Progenitor cell of endocrine pancreas (in vitro differentiated cells): ENCODE measurements around the gene SERPINB2. TPM values are rescaled to one million over a fixed set of nuclear protein-coding genes. Genes with fewer than 3 reads are reported as not detected.

ENCODE experiments used
- DNase-seq: peaks from one replicate; pipeline ENCODE4 v3.0.0; 2021; ENCODE audit warnings: low spot score; ENCODE audit not compliant: unreplicated experiment
- H3K27ac Mint-ChIP-seq: 2 replicates; pipeline ENCODE4 v1.8.0; 2021; ENCODE audit warnings: mild to moderate bottlenecking, moderate library complexity, mixed read lengths
- H3K27me3 Mint-ChIP-seq: 2 replicates; pipeline ENCODE4 v1.8.0; 2021; ENCODE audit warnings: mixed read lengths
- H3K36me3 Mint-ChIP-seq: 2 replicates; pipeline ENCODE4 v1.8.0; 2022; ENCODE audit warnings: mixed read lengths; ENCODE audit not compliant: insufficient read depth
- H3K4me1 Mint-ChIP-seq: 2 replicates; pipeline ENCODE4 v1.8.0; 2021; ENCODE audit warnings: low read depth, mixed read lengths
- H3K4me3 Mint-ChIP-seq: 2 replicates; pipeline ENCODE4 v1.8.0; 2021; ENCODE audit warnings: low read depth, mild to moderate bottlenecking, moderate library complexity, mixed read lengths
- H3K9me3 Mint-ChIP-seq: 2 replicates; pipeline ENCODE4 v1.8.0; 2021; ENCODE audit warnings: low read depth, mixed read lengths
- total RNA-seq: library from RNA; stranded (reverse); gene quantifications from 2 replicates; pipeline ENCODE4 v1.2.1, GENCODE V29; 2021
- TF ChIP-seq, protein P1 (sequence below): fragments of 200-600 bp; sonication (generic); IDR thresholded peaks from one replicate; pipeline ENCODE4 v1.5.0; 2021; ENCODE audit warnings: antibody characterized with exemption, mild to moderate bottlenecking; ENCODE audit not compliant: unreplicated experiment

Gene SERPINB2
- total RNA-seq, 1 donor from 2014 or later: not detected

DNA sequence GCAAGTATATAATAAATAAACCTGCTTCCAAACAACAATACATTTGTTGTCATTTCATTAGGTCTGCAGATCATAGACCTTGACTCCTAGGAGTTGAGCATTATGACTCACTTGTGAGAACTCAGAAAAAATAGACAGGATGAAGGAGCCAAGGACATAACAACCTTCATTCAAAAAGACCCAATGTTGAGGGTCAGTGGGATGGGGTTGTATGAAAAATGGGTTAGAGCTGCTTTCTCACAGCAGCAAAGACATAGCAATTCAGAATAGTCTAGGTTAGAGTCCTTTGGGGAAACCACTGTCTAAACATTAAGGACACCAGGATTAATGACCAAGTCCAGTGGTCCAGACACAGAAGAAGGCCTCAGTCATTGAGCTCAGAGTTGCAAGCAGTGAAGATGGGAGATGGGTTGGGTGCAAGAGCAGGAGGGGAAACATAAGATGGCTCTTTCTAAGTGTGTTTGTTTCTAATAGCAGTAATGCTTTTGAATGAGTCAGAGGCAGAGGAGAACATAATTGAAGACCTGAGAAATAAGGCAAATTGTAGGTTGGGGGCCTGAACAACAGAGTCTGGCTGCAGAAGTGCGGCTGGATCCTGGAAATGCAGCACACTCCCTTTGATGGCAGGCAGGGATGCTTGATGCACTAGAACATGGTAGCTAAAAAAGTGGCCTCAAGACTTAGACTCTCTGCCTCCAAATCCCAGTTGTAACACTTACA, 16.5 kb downstream of the SERPINB2 start:
- no peak for DNase-seq
- Mint-ChIP-seq H3K4me1 (no peaks in the 10 kb centered on the region), H3K9me3 (no peaks in the 10 kb centered on the region), H3K36me3 (no peaks in the 10 kb centered on the region), H3K27me3 (peaks cover 9% of the 10 kb centered on the region), H3K27ac (no peak overlapping the region), H3K4me3 (no peak overlapping the region)
- TF ChIP-seq, protein P1, sequence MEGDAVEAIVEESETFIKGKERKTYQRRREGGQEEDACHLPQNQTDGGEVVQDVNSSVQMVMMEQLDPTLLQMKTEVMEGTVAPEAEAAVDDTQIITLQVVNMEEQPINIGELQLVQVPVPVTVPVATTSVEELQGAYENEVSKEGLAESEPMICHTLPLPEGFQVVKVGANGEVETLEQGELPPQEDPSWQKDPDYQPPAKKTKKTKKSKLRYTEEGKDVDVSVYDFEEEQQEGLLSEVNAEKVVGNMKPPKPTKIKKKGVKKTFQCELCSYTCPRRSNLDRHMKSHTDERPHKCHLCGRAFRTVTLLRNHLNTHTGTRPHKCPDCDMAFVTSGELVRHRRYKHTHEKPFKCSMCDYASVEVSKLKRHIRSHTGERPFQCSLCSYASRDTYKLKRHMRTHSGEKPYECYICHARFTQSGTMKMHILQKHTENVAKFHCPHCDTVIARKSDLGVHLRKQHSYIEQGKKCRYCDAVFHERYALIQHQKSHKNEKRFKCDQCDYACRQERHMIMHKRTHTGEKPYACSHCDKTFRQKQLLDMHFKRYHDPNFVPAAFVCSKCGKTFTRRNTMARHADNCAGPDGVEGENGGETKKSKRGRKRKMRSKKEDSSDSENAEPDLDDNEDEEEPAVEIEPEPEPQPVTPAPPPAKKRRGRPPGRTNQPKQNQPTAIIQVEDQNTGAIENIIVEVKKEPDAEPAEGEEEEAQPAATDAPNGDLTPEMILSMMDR: no peak

DNA sequence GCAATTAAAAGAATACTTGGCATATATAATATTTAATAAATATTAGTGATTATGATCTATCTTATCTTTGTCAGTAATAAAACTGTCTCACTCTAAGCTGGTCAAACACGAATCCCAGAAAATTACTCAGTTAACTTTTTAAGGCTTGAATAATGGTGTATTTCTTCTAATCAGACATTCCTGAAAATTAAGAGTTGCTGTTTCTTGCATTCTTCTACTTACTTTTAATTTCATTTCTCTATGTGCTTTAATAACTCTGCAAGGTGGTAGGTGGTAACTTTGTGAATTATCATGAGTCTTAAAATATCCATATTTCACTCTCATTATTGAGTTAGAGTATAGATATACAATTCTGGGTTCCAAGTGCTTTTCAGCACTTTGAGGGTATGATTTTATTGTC, 17.2 kb downstream of the SERPINB2 start:
- H3K4me3 Mint-ChIP-seq: no peak overlapping the region
- no peaks in the 10 kb centered on the region for H3K9me3 Mint-ChIP-seq

DNA sequence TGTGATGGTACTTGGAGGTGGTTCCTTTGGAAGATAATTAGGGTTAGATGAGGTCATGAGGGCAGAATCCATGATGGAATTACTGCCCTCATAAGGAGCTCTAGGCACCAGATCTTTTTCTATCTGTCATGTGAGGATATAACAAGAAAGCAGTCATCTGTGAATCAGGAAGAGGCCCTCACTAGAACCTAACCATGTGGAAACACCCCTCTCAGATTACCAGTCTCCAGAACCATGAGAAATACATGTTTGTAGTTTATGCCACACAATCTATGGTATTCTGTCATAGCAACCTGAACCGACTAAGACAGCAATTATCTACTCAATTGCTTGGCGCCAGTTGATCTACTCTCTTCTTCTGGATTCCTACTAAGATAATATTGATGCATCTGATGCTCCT, 17.9 kb downstream of the SERPINB2 start:
- H3K4me1 Mint-ChIP-seq: no peaks in the 10 kb centered on the region
- DNase-seq: no peak
- H3K36me3 Mint-ChIP-seq: no peaks in the 10 kb centered on the region
- no peak overlapping the region for H3K4me3 Mint-ChIP-seq
- peaks cover 7% of the 10 kb centered on the region for H3K27me3 Mint-ChIP-seq
- no peak overlapping the region for H3K27ac Mint-ChIP-seq
- TF ChIP-seq, protein P1: no peak
- no peaks in the 10 kb centered on the region for H3K9me3 Mint-ChIP-seq

More for the DNA sequence above, 17.2 kb downstream of the SERPINB2 start:
- Mint-ChIP-seq H3K4me1 (no peaks in the 10 kb centered on the region), H3K36me3 (no peaks in the 10 kb centered on the region), H3K27me3 (peaks cover 9% of the 10 kb centered on the region), H3K27ac (no peak overlapping the region)
- no peak for DNase-seq
- TF ChIP-seq, protein P1: no peak

DNA sequence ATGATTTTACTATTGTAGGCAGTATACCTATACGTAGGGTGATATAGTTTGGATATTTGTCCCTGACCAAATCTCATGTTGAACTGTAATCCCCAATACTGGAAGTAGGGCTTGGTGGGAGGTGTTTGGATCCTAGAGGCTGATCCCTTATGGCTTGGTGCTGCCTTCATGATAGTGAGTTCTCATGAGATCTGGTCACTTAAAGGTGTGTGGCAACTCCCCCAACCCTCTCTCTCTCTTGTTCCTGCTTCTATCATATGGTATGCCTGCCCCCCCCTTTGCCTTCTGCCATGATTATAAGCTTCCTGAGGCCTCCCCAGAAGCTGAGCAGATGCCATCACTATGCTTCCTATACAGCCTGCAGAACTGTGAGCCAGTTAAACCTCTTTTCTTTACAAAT, 18.6 kb downstream of the SERPINB2 start:
- TF ChIP-seq, protein P1: no peak
- H3K36me3 Mint-ChIP-seq: no peaks in the 10 kb centered on the region
- H3K4me3 Mint-ChIP-seq: no peak overlapping the region
- no peak overlapping the region for H3K27ac Mint-ChIP-seq
- no peak for DNase-seq
- H3K27me3 Mint-ChIP-seq: peaks cover 6% of the 10 kb centered on the region
- H3K4me1 Mint-ChIP-seq: no peaks in the 10 kb centered on the region
- no peaks in the 10 kb centered on the region for H3K9me3 Mint-ChIP-seq

DNA sequence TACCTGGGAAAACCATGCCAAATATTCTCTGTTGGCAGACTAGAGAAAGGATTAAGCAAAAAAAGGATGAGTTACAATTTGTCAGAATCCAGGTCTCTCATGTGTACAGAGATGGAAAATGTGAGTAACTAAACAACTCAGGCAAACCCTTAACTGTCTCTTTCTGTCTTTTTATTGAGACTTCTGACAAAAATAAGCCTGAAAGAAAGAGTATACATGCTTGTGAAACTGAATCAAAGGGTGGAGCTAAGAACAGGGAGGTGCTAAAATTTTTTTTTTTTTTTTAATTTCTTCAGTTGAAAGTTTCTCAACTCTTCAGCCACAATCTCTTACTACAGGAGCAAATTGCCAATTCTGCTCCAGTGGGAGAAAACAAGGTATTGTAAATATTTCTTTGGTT, 20.2 kb downstream of the SERPINB2 start, which contains the start of gene SERPINB10:
Gene SERPINB10, plus strand, starts transcription at position 295 of the 400 bp plus-strand sequence. CDS start 7,553 bp downstream, outside the sequence.
- Mint-ChIP-seq H3K4me3 (no peak within 1 kb of the TSS), H3K4me1 (no peaks in the 10 kb centered on the region), H3K27me3 (peaks cover 12% of the 10 kb centered on the region), H3K9me3 (no peaks in the 10 kb centered on the region), H3K27ac (no peak within 1 kb of the TSS), H3K36me3 (no peaks in the 10 kb centered on the region)
- DNase-seq: no peak
- TF ChIP-seq, protein P1: no peak
